ENCODE results near the gene PRTG. TPM values are rescaled to one million over a fixed set of nuclear protein-coding genes. Genes with fewer than 3 reads are reported as not detected.

PRTG gene
- total RNA-seq, 1 experiment from 2014 or later, result 11.4 TPM

- in situ Hi-C loops (cut with HindIII; ENCODE audit: low pct_unique_long_range_greater_than_20kb, low sequenced_read_pairs), result no loop called here
- Histone ChIP-seq H3K36me3 (ENCODE audit: control insufficient read depth, insufficient read depth, low read length) (no peaks in the 10 kb centered on the region), H3K4me1 (ENCODE audit: control insufficient read depth, insufficient read depth, low read length) (peaks cover 11% of the 10 kb centered on the region), H3K27me3 (ENCODE audit: control insufficient read depth, insufficient read depth, low read length) (no peaks in the 10 kb centered on the region), H3K27ac (ENCODE audit: low read length) (peak overlapping the region; percentile 82), H3K4me3 (ENCODE audit: low read depth in 2 of 2, low read length in 2 of 2) (peak overlapping the region; percentile 64 to 89), H3K9me3 (ENCODE audit: control insufficient read depth, insufficient read depth, low read depth, low read length) (no peaks in the 10 kb centered on the region)
- no peak for TF ChIP-seq SIN3A (IDR thresholded peaks at IDR 0.05; ENCODE audit: borderline replicate concordance, insufficient read depth, low read depth, low read length)
- no peak for TF ChIP-seq POLR2AphosphoS5 (IDR thresholded peaks at IDR 0.05; ENCODE audit: low read depth, low read length)
- TF ChIP-seq, protein P1, sequence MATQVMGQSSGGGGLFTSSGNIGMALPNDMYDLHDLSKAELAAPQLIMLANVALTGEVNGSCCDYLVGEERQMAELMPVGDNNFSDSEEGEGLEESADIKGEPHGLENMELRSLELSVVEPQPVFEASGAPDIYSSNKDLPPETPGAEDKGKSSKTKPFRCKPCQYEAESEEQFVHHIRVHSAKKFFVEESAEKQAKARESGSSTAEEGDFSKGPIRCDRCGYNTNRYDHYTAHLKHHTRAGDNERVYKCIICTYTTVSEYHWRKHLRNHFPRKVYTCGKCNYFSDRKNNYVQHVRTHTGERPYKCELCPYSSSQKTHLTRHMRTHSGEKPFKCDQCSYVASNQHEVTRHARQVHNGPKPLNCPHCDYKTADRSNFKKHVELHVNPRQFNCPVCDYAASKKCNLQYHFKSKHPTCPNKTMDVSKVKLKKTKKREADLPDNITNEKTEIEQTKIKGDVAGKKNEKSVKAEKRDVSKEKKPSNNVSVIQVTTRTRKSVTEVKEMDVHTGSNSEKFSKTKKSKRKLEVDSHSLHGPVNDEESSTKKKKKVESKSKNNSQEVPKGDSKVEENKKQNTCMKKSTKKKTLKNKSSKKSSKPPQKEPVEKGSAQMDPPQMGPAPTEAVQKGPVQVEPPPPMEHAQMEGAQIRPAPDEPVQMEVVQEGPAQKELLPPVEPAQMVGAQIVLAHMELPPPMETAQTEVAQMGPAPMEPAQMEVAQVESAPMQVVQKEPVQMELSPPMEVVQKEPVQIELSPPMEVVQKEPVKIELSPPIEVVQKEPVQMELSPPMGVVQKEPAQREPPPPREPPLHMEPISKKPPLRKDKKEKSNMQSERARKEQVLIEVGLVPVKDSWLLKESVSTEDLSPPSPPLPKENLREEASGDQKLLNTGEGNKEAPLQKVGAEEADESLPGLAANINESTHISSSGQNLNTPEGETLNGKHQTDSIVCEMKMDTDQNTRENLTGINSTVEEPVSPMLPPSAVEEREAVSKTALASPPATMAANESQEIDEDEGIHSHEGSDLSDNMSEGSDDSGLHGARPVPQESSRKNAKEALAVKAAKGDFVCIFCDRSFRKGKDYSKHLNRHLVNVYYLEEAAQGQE (IDR thresholded peaks at IDR 0.05; ENCODE audit: insufficient read depth in 1 of 2, low read depth in 2 of 2, low read length in 1 of 2), result no peak
- TF ChIP-seq TCF7L2 (IDR thresholded peaks at IDR 0.05; ENCODE audit: low read depth, low read length), result no peak
- no peak for TF ChIP-seq CTCF (IDR thresholded peaks at IDR 0.05)
- no peak for ATAC-seq
- intact Hi-C loops (cut with micrococcal nuclease; ENCODE audit: unreplicated experiment), result no loop called here
- POLR2A ChIA-PET, result no interaction called here
- no peak for DNase-seq (ENCODE audit: low read depth, low spot score)
- BruUV-seq (replicated peaks), result TSS peak; percentile 86
- CTCF ChIA-PET, result no interaction called here
These were observed 1.0 kb upstream of the PRTG start for GRCh38 chr15:55743729-55744655.

- ATAC-seq (peak; percentile 69), DNase-seq (ENCODE audit: low read depth, low spot score) (no peak)
- CTCF ChIA-PET, result no interaction called here
- Histone ChIP-seq H3K4me3 (ENCODE audit: low read depth in 2 of 2, low read length in 2 of 2) (peak overlapping the region; percentile 64 to 89), H3K9me3 (ENCODE audit: control insufficient read depth, insufficient read depth, low read depth, low read length) (no peaks in the 10 kb centered on the region), H3K27ac (ENCODE audit: low read length) (peak overlapping the region; percentile 44; the same call in 1 of the 2 replicates), H3K36me3 (ENCODE audit: control insufficient read depth, insufficient read depth, low read length) (no peaks in the 10 kb centered on the region), H3K4me1 (ENCODE audit: control insufficient read depth, insufficient read depth, low read length) (peaks cover 15% of the 10 kb centered on the region), H3K27me3 (ENCODE audit: control insufficient read depth, insufficient read depth, low read length) (no peaks in the 10 kb centered on the region)
- intact Hi-C loops (cut with micrococcal nuclease; ENCODE audit: unreplicated experiment), result no loop called here
- BruUV-seq (replicated peaks), result no TSS peak
- no peak for TF ChIP-seq POLR2AphosphoS5 (IDR thresholded peaks at IDR 0.05; ENCODE audit: low read depth, low read length)
- no peak for TF ChIP-seq SIN3A (IDR thresholded peaks at IDR 0.05; ENCODE audit: borderline replicate concordance, insufficient read depth, low read depth, low read length)
- no peak for TF ChIP-seq TCF7L2 (IDR thresholded peaks at IDR 0.05; ENCODE audit: low read depth, low read length)
- TF ChIP-seq, protein P1 (IDR thresholded peaks at IDR 0.05; ENCODE audit: insufficient read depth in 1 of 2, low read depth in 2 of 2, low read length in 1 of 2), result no peak
- TF ChIP-seq CTCF (IDR thresholded peaks at IDR 0.05), result no peak
- in situ Hi-C loops (cut with HindIII; ENCODE audit: low pct_unique_long_range_greater_than_20kb, low sequenced_read_pairs), result no loop called here
- POLR2A ChIA-PET, result no interaction called here
These were observed 440 bp downstream of the PRTG start for GRCh38 chr15:55742498-55742926.
